Eye (tissue), 1 donor: ENCODE results near the gene SH3RF3.
A peak's percentile ranks its signal among the peaks of the same experiment; 100 is the strongest.

Experiments
- DNase-seq: peaks from one replicate; pipeline ENCODE4 v3.0.0-alpha.2; 2015

Gene SH3RF3

GRCh38 chr2:109367683-109368082, 238.7 kb downstream of the SH3RF3 start:
- no peak for DNase-seq

DNA sequence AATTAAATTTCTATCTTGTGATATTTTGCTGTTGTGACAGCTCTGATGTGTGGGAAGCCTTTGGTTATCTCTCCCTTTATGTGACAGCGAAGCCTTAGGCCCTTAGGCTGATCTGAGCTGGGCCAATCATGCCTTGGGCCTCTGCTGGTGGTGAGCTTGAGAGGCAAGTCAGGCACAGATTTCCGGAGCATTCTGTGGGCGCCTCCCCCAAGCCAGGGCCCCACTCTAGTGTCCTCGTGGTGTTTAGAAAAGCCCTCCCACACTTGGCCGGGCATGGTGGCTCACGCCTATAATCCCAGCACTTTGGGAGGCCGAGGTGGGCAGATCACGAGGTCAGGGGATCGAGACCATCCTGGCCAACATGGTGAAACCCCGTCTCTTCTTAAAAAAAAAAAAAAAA, 239.8 kb downstream of the SH3RF3 start:
- DNase-seq: no peak

GRCh38 chr2:109369671-109370191, 240.7 kb downstream of the SH3RF3 start:
- no peak for DNase-seq

- peak; percentile 54 for DNase-seq
These were observed 241.5 kb downstream of the SH3RF3 start for GRCh38 chr2:109370399-109371035.

DNA sequence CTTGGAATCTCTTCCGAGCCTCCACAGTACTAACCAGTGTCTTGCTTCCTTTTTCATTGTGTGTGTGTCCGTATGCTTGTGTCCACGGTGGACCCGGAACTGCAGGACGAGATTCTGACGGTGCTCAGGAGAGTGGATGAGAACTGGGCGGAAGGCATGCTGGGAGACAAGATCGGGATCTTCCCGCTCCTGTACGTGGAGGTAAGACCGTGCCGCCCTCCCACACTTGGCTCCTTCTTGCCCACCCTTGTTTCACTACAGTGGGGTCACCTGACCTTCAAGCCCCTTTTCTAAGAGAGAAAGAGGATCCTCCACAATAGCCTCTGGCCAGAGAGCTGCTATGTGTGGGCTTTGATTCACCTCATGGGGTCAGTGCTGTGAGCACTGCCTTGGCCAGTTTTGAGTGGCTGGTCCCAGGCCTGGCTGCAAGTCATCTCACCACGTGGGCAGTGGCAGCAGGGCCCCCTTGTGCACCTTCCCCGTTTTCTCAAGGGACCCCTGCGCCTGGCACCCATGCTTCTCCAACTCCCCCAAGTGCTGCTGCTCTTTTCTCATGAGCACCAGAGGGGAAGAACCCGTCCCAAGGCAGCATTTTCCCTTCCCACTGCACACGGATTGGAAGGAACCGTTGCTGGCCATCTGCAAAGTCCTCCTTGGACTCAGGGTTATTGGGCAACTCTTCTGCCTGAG, 242.6 kb downstream of the SH3RF3 start:
- no peak for DNase-seq

- no peak for DNase-seq
These were observed 243.2 kb downstream of the SH3RF3 start for GRCh38 chr2:109372171-109372568.

- no peak for DNase-seq
These were observed 243.6 kb downstream of the SH3RF3 start for GRCh38 chr2:109372614-109373013.

DNA sequence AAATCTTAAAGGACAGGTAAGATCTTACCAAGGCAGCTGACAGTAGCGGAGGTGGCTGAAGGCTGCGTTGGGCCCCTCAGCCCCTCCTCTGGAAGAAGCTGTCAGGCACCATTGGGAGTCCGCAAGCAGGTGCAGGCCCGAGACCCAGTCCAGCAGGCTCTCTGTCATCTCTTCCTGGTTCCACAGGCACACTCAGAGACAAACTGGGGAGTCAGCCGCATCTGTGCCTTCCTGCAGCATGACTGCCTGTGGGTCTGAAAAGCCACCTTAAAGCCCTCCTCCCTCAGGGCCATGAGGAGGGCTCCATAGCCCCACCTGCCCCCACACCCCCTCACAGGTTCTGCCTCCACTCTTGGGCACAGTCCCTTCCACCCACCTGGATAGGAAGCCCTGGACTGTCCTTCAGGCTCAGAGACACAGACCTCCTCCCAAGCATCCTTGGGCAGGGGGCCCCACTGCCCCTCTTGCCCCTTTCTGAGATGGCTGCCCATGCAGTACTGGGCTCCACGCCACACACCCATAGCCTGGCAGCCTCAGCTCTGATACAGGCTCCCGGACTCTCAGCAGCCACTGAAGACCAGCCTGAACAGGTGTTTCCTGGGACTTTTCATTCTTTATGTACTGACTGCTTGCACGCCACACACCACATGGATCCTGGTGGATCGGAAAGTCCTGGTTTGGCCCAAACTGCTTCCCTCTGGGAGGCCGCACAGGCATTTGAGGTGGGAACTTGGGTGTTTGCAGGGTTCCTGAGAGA, 245.0 kb downstream of the SH3RF3 start:
- DNase-seq: no peak

GRCh38 chr2:109374548-109375130, 245.6 kb downstream of the SH3RF3 start:
- DNase-seq: no peak

DNA sequence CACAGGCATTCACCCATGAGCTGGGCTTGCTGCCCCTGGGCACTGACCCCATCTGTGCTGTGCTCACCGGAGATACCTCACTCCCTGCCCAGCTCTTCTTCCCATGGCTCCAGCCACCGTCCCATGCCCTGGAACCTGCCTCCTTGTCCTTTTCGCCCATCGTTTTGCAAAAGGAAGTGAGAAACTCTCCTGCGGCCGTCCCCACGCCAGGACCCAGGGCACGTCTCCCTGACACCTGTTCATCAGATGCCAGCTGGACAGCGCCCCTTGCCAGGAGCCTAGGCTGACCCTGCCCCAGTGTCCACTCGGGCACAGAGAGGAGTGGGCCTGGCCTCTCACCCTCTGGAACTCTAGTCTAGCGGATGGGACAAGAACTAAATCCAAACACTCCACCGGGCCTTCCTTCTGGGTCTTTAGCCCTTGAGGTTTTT, 246.1 kb downstream of the SH3RF3 start:
- no peak for DNase-seq

GRCh38 chr2:109375656-109376055, 246.7 kb downstream of the SH3RF3 start:
- no peak for DNase-seq

DNA sequence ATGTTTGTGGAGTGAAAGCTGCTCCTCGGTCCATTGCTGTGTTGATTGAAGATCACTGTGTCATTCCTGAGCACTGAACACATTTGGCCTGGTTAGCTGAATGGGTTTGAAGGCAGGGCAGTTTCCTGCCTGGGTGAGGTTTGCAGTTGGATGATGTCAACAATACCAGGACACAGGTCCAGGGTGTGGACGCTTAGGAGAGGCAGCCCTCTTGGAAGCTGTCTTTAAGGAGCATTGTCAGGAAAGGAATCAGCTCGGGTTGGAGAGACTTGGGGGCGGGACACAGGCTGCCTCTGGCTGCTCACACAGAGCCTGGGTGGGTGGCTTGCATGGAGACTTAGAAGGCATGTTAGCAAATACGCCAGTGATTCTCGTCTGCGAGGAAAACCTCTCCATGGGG, 247.1 kb downstream of the SH3RF3 start:
- no peak for DNase-seq

GRCh38 chr2:109376796-109377495, 247.9 kb downstream of the SH3RF3 start:
- no peak for DNase-seq

GRCh38 chr2:109377976-109378375, 249.0 kb downstream of the SH3RF3 start:
- no peak for DNase-seq

GRCh38 chr2:109378682-109379081, 249.7 kb downstream of the SH3RF3 start:
- no peak for DNase-seq

- DNase-seq: no peak
These were observed 250.5 kb downstream of the SH3RF3 start for GRCh38 chr2:109379507-109379906.

GRCh38 chr2:109380502-109381326, 251.7 kb downstream of the SH3RF3 start:
- DNase-seq: no peak

- DNase-seq: no peak
These were observed 252.4 kb downstream of the SH3RF3 start for GRCh38 chr2:109381327-109381820.

- no peak for DNase-seq
These were observed 253.4 kb downstream of the SH3RF3 start for GRCh38 chr2:109382226-109382895.

DNA sequence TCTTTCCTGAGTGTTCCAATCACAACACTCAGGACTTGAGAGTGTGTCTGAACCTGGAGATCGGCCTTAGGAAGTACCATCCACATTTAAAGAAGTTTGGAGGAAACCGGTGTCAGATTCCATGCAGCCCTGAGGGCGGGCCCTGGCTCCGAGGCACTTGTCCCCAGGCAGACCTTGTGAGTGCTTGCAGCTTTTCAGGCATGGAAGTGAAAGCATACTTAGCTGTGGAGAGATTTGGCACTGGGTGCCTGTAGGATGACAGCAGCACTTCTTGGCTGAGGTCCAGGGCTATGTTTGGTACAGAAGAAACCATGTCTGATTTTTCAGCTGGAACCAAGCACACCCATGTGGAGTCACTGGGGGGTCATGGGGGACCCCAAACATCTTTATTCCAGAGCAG, 253.9 kb downstream of the SH3RF3 start:
- DNase-seq: peak; percentile 63
